H1 (cell line): Measurements from ENCODE around the gene FOXF2. TPM values are rescaled to one million over a fixed set of nuclear protein-coding genes. Genes with fewer than 3 reads are reported as not detected.

Source experiments
- CTCF ChIA-PET: fragments of 300-600 bp; sonication (Branson Sonifier 250); formaldehyde crosslinking; loops from one replicate; lab custom pipeline; 2021; ENCODE audit not compliant: partially characterized antibody; lab: Charles Lee
- POLR2A ChIA-PET: fragments of 300-600 bp; sonication (Branson Sonifier 250); formaldehyde crosslinking; loops from one replicate; lab custom pipeline; 2021; ENCODE audit warnings: inconsistent platforms; ENCODE audit not compliant: partially characterized antibody; lab: Charles Lee
- DNase-seq, 2 experiments: peaks; one replicate each; pipeline versions ENCODE4 v3.0.0 to v3.0.0-alpha.2; 2010 to 2022; ENCODE audit warnings: low spot score in 2 of 2, low read depth in 1 of 2, mixed read lengths in 1 of 2
- FAIRE-seq: peaks from 2 replicates; lab custom pipeline; 2011; peaks lifted over from hg19 to GRCh38; lab: Jason Lieb, UNC
- H2AFZ ChIP-seq: 2 replicates; pipeline ENCODE4 v1.8.1; 2012; ENCODE audit warnings: low read length, inconsistent platforms
- H2AK5ac ChIP-seq: 2 replicates; pipeline ENCODE4 v1.6.1; 2013; ENCODE audit warnings: low read depth, low read length
- H2BK120ac ChIP-seq: replicated peaks from 2 replicates; pipeline ENCODE3; 2013; ENCODE audit warnings: low read depth, low read length, inconsistent platforms
- H2BK12ac ChIP-seq: 2 replicates; pipeline ENCODE4 v1.6.1; 2013; ENCODE audit warnings: low read depth, low read length
- H2BK15ac ChIP-seq: 2 replicates; pipeline ENCODE4 v1.6.1; 2013; ENCODE audit warnings: low read length
- H2BK20ac ChIP-seq: 2 replicates; pipeline ENCODE4 v1.6.1; 2013; ENCODE audit warnings: low read length
- H2BK5ac ChIP-seq: 2 replicates; pipeline ENCODE4 v1.6.1; 2013; ENCODE audit warnings: low read depth, low read length
- H3K14ac ChIP-seq: 2 replicates; pipeline ENCODE4 v1.6.1; 2013; ENCODE audit warnings: inconsistent platforms; ENCODE audit not compliant: insufficient read length
- H3K18ac ChIP-seq: 2 replicates; pipeline ENCODE4 v1.6.1; 2013; ENCODE audit warnings: low read length; ENCODE audit errors: extremely low read depth
- H3K23ac ChIP-seq: 2 replicates; pipeline ENCODE4 v1.6.1; 2013; ENCODE audit warnings: inconsistent platforms; ENCODE audit not compliant: insufficient read length
- H3K23me2 ChIP-seq: 2 replicates; pipeline ENCODE4 v1.6.1; 2013; ENCODE audit warnings: low read depth, low read length
- H3K27ac ChIP-seq: 2 replicates; pipeline ENCODE4 v1.6.1; 2011; ENCODE audit warnings: low read depth, low read length, inconsistent platforms
- H3K27me3 ChIP-seq, 4 experiments: replicated peaks in 1 of 4; 1 replicate in 1 of 4; 2 replicates in 3 of 4; pipeline versions ENCODE4 v1.6.1 to v1.8.1; 2011 to 2013; ENCODE audit warnings: low read length in 3 of 4, mild to moderate bottlenecking in 3 of 4, inconsistent platforms in 2 of 4, mixed read lengths in 2 of 4, moderate library complexity in 1 of 4; ENCODE audit not compliant: control insufficient read depth in 3 of 4, insufficient read depth in 3 of 4; ENCODE audit errors: extremely low read depth in 1 of 4
- H3K36me3 ChIP-seq, 4 experiments: 2 replicates each; pipeline versions ENCODE4 v1.6.1 to v1.8.1; 2011 to 2013; ENCODE audit warnings: mild to moderate bottlenecking in 4 of 4, low read length in 3 of 4, moderate library complexity in 2 of 4, control low read depth in 1 of 4, inconsistent platforms in 1 of 4; ENCODE audit not compliant: insufficient read depth in 4 of 4, control insufficient read depth in 2 of 4
- H3K4ac ChIP-seq: replicated peaks from 2 replicates; pipeline ENCODE3; 2013; ENCODE audit warnings: low read length, low read depth, mixed read lengths, inconsistent platforms; ENCODE audit not compliant: insufficient read length
- H3K4me1 ChIP-seq, 4 experiments: replicated peaks in 1 of 4; 1 replicate in 1 of 4; 2 replicates in 3 of 4; pipeline versions ENCODE4 v1.6.1 to v1.8.1; 2011 to 2013; ENCODE audit warnings: low read length in 3 of 4, inconsistent platforms in 2 of 4, mixed read lengths in 1 of 4; ENCODE audit not compliant: insufficient read depth in 4 of 4, control insufficient read depth in 3 of 4
- H3K4me2 ChIP-seq, 2 experiments: 2 replicates each; pipeline versions ENCODE4 v1.6.1 to v1.8.1; 2011 to 2013; ENCODE audit warnings: low read depth in 2 of 2, low read length in 2 of 2, control low read depth in 1 of 2, inconsistent platforms in 1 of 2, mild to moderate bottlenecking in 1 of 2; ENCODE audit not compliant: insufficient read depth in 1 of 2
- H3K4me3 ChIP-seq, 4 experiments: fragments of 200-600, 300-600 bp in 1 of 4; sonication (generic), shearing (Covaris generic), sonication (Bioruptor Twin) in 1 of 4; 2 replicates each; pipeline versions ENCODE4 v1.5.1 to v1.8.1; 2011 to 2016; ENCODE audit warnings: low read length in 4 of 4, low read depth in 3 of 4, control low read depth in 2 of 4, inconsistent platforms in 2 of 4, mild to moderate bottlenecking in 2 of 4, mixed read lengths in 1 of 4, moderate library complexity in 1 of 4; ENCODE audit not compliant: insufficient read depth in 2 of 4; ENCODE audit errors: extremely low read depth in 1 of 4
- H3K56ac ChIP-seq: replicated peaks from 2 replicates; pipeline ENCODE3; 2013; ENCODE audit warnings: low read depth, mild to moderate bottlenecking, mixed read lengths, low read length, inconsistent platforms; ENCODE audit not compliant: insufficient read length
- H3K79me1 ChIP-seq: 2 replicates; pipeline ENCODE4 v1.6.1; 2013; ENCODE audit warnings: low read depth, low read length, control low read depth
- H3K79me2 ChIP-seq, 2 experiments: 2 replicates each; pipeline versions ENCODE4 v1.6.1 to v1.8.1; 2012 to 2013; ENCODE audit warnings: low read length in 2 of 2, mild to moderate bottlenecking in 2 of 2, inconsistent platforms in 1 of 2; ENCODE audit not compliant: insufficient read depth in 2 of 2, control insufficient read depth in 1 of 2
- H3K9ac ChIP-seq, 4 experiments: replicated peaks in 1 of 4; 1 replicate in 1 of 4; 2 replicates in 3 of 4; pipeline versions ENCODE4 v1.6.1 to v1.8.1; 2011 to 2013; ENCODE audit warnings: low read depth in 3 of 4, low read length in 3 of 4, control low read depth in 2 of 4, mild to moderate bottlenecking in 2 of 4, moderate library complexity in 2 of 4, inconsistent platforms in 1 of 4; ENCODE audit errors: extremely low read depth in 1 of 4
- H3K9me3 ChIP-seq, 2 experiments: 2 replicates each; pipeline versions ENCODE4 v1.6.1 to v1.8.1; 2012 to 2013; ENCODE audit warnings: mild to moderate bottlenecking in 2 of 2, moderate library complexity in 2 of 2, control low read depth in 1 of 2, inconsistent platforms in 1 of 2, low read depth in 1 of 2, low read length in 1 of 2, mixed read lengths in 1 of 2; ENCODE audit not compliant: insufficient read depth in 2 of 2
- H4K20me1 ChIP-seq, 2 experiments: replicated peaks in 1 of 2; 2 replicates each; pipeline versions ENCODE3 to v1.8.1; 2011 to 2013; ENCODE audit warnings: inconsistent platforms in 2 of 2, low read length in 2 of 2, mild to moderate bottlenecking in 1 of 2; ENCODE audit not compliant: insufficient read depth in 2 of 2, control insufficient read depth in 1 of 2
- H4K5ac ChIP-seq: 2 replicates; pipeline ENCODE4 v1.6.1; 2013; ENCODE audit warnings: low read length, low read depth, mixed read lengths, inconsistent platforms; ENCODE audit not compliant: insufficient read length
- H4K8ac ChIP-seq: 2 replicates; pipeline ENCODE4 v1.8.0; 2013; ENCODE audit warnings: mild to moderate bottlenecking, moderate library complexity, low read length, inconsistent platforms; ENCODE audit not compliant: insufficient read depth; ENCODE audit errors: extremely low read depth
- H4K91ac ChIP-seq: replicated peaks from 2 replicates; pipeline ENCODE3; 2013; ENCODE audit warnings: low read length, mixed read lengths, inconsistent platforms; ENCODE audit not compliant: insufficient read length
- CEBPB ChIP-seq: IDR thresholded peaks from 2 replicates; pipeline ENCODE4 v1.6.1; 2012; ENCODE audit warnings: low read depth, low read length
- FOSL1 ChIP-seq: IDR thresholded peaks from 2 replicates; pipeline ENCODE4 v1.6.1; 2011; ENCODE audit warnings: mild to moderate bottlenecking, low read depth, low read length, moderate library complexity; ENCODE audit not compliant: insufficient read depth
- PHF8 ChIP-seq: fragments of 200-600 bp; sonication (generic); conservative IDR thresholded peaks from 2 replicates; pipeline ENCODE4 v1.7.1; 2012; ENCODE audit warnings: low read depth, mild to moderate bottlenecking, inconsistent platforms, low read length, moderate library complexity
- TAF1 ChIP-seq: IDR thresholded peaks from 2 replicates; pipeline ENCODE4 v1.6.1; 2011; ENCODE audit warnings: mild to moderate bottlenecking, low read depth, low read length
- WGBS, 2 experiments: shearing (Covaris generic) in 1 of 2; methylation state at CpG; one replicate each; pipeline versions ENCODE4 v1.1.6 to v1.1.7; 2013 to 2015; ENCODE audit warnings: low lambda C conversion rate in 2 of 2, mixed read lengths in 2 of 2, inconsistent platforms in 1 of 2, low coverage in 1 of 2, missing lambda C conversion rate in 1 of 2; ENCODE audit not compliant: insufficient replicate concordance in 2 of 2, insufficient coverage in 1 of 2, insufficient read length in 1 of 2; ENCODE audit errors: extremely low coverage in 1 of 2, missing lambda C conversion rate in 1 of 2; 5-methylcytosine and 5-hydroxymethylcytosine counted together
- polyA plus RNA-seq, 7 experiments: library from polyadenylated mRNA; depleted of rRNA in 3 of 7; stranded (reverse) in 5 of 7; unstranded in 2 of 7; fragments of >200 nt in 5 of 7; fragments of 200-250 nt in 2 of 7; gene quantifications; 1 replicate in 5 of 7; 2 replicates in 1 of 7; 4 replicates in 1 of 7; pipeline versions ENCODE4 v1.2.1 to v1.2.3, GENCODE V29; 2011 to 2013; ENCODE audit warnings: missing spikeins in 2 of 7, mixed read lengths in 2 of 7
- total RNA-seq: library from RNA; stranded (reverse); fragmentation: NEBNext Ultra II Directional; extraction: Animal tissue kit (Norgen Biotek cat#: 25700); gene quantifications from 2 replicates; pipeline ENCODE4 v1.2.1, GENCODE V29; 2021

FOXF2 gene
- total and polyA plus RNA-seq, 2 of the 8 experiments (the other 6 are each of a cell fraction or from before 2014, with no cell fraction given) = 0.05 TPM; not detected in 1

- Histone ChIP-seq H3K9ac (no peak overlapping the region), H3K18ac (no peak overlapping the region; the same call in 1 of the 2 replicates), H2BK120ac (no peak overlapping the region), H3K9me3 (peaks cover 2 to 5% of the 10 kb centered on the region in 2 experiments; a peak in 1 of 4 replicates), H3K14ac (no peak overlapping the region), H2BK15ac (no peak overlapping the region; the same call in 1 of the 2 replicates), H3K4me3 (no peak overlapping the region), H3K36me3 (no peaks in the 10 kb centered on the region), H3K79me1 (no peaks in the 10 kb centered on the region), H3K4ac (no peak overlapping the region), H3K27me3 (peaks cover 0 to 5% (median 0%) of the 10 kb centered on the region in 4 experiments; a peak in 4 of 7 replicates), H3K23me2 (no peaks in the 10 kb centered on the region), H3K56ac (no peak overlapping the region), H3K4me2 (no peak overlapping the region), H4K20me1 (no peaks in the 10 kb centered on the region), H4K91ac (no peak overlapping the region), H2BK20ac (0 out of 2 replicates have a peak overlapping the region, but pooled peaks have one; percentile 13), H2BK12ac (peak overlapping the region; percentile 39; the same call in 1 of the 2 replicates), H3K79me2 (no peaks in the 10 kb centered on the region), H3K23ac (no peak overlapping the region), H2AK5ac (no peak overlapping the region), H3K27ac (no peak overlapping the region), H3K4me1 (peaks cover 0 to 3% (median 0%) of the 10 kb centered on the region in 4 experiments; a peak in 1 of 7 replicates), H4K5ac (no peak overlapping the region), H2AFZ (no peak overlapping the region), H4K8ac (no peak overlapping the region), H2BK5ac (no peak overlapping the region)
- POLR2A ChIA-PET = interaction anchor here (1.3 kb wide), 1 partner anchor 16 kb away, joined by 4 read pairs; no protein-coding TSS in a partner anchor
- DNase-seq = no peak
- FAIRE-seq = no peak
- TF ChIP-seq FOSL1 (no peak), CEBPB (no peak), TAF1 (no peak), PHF8 (no peak)
- 91% methylated on average over 9 of the region's 9 CpGs; no CpG with 5 or more reads in 1 of the 2 experiments for WGBS, 2 experiments
- CTCF ChIA-PET = interaction anchor here (0.6 to 8.6 kb wide), 22 partner anchors 11 to 1206 kb away, joined by 3 to 101 read pairs (median 5); partner anchors contain the start of gene FOXQ1
Measured at GRCh38 chr6:1423578-1423977, 34.2 kb downstream of the FOXF2 start.
